Body of pancreas (tissue), 4 donors: ENCODE results near the gene SLC6A7.

Experiments
- CTCF ChIP-seq, 7 experiments: fragments of 450-650 bp in 4 of 7; fragments of 200-600 bp in 3 of 7; sonication (generic) in 3 of 7; IDR thresholded peaks; one replicate each; pipeline ENCODE4 v1.5.1; 2016 to 2019; ENCODE audit warnings: antibody characterized with exemption in 7 of 7
- POLR2A ChIP-seq, 3 donors: fragments of 450-650 bp; IDR thresholded peaks; one replicate each; pipeline ENCODE4 v1.6.1; 2016; ENCODE audit warnings: antibody characterized with exemption in 3 of 3, mild to moderate bottlenecking in 2 of 3

DNA sequence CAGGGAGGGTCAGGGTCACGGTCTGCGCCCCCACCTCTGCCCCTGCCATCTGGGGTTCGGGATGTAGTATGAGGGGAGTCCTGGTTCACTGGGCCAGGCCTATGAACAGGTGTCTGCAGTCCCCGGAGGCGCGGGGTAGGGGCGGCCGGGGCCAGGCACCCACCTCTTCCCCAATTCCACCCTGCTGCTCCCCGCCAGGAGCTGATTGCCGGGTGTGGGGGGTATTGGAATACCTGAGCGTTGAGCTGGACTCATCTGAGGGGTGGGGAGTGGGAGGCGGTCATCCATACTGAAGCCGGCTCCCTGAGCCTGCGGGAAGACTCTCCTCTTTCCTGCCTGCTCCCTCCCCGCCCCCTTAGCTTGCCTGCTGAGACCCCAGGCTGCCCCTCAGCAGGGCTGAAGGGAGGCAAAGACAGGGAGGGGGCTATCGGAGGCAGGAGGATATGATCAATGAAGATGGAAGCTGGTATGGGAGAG lies 679 bp downstream of the SLC6A7 start:
- TF ChIP-seq CTCF (IDR thresholded peaks at IDR 0.05) (no peak), POLR2A (IDR thresholded peaks at IDR 0.05) (no peak)
